ENCODE results near the gene RCC1.

- TF ChIP-seq, protein P1, sequence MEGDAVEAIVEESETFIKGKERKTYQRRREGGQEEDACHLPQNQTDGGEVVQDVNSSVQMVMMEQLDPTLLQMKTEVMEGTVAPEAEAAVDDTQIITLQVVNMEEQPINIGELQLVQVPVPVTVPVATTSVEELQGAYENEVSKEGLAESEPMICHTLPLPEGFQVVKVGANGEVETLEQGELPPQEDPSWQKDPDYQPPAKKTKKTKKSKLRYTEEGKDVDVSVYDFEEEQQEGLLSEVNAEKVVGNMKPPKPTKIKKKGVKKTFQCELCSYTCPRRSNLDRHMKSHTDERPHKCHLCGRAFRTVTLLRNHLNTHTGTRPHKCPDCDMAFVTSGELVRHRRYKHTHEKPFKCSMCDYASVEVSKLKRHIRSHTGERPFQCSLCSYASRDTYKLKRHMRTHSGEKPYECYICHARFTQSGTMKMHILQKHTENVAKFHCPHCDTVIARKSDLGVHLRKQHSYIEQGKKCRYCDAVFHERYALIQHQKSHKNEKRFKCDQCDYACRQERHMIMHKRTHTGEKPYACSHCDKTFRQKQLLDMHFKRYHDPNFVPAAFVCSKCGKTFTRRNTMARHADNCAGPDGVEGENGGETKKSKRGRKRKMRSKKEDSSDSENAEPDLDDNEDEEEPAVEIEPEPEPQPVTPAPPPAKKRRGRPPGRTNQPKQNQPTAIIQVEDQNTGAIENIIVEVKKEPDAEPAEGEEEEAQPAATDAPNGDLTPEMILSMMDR (IDR thresholded peaks at IDR 0.05 in 4 of 5, conservative IDR thresholded peaks at IDR 0.05 in 1 of 5): no peak
- TF ChIP-seq POLR2A (IDR thresholded peaks at IDR 0.05): no peak
Observed at GRCh38 chr1:28517649-28517999, 11.8 kb downstream of the RCC1 start.
